Measurements from ENCODE around the gene ECM2. TPM values are rescaled to one million over a fixed set of nuclear protein-coding genes. Genes with fewer than 3 reads are reported as not detected.

The ECM2 gene
- total and polyA plus RNA-seq, 2 of the 8 experiments (the other 6 are each of a cell fraction or from before 2014, with no cell fraction given), result not detected

DNA sequence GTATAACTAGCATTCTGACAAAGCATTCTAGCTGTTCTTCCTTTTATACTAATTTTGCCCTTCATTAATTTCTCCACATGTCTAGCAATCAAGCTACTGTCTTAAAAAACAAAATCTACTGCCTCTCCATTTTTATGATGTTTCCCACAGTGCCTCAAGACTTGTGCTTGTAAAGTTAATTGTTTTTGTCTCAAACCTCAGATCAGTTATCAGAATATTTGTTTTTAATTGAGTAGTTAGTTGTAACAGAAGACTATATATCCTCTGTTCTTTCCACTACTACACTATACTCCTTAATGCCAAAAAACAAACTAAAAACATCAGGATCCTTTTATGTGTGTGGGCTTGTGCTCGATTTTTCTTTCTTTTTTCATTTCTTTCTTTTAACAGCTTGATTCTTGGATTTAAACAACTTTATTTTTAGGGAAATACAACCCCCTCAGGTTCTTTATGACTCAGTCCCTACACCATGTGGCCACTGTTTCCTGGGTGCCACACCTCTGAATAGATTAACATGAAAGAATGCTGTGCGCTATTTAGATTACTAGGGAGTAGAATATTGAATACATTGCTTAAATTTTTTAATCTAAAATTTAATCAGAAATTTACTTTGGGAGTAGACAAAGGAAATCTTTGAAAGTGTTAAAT, 54.7 kb downstream of the ECM2 start:
- no peak overlapping the region for H2BK15ac ChIP-seq (ENCODE audit: low read length)
- no peaks in the 10 kb centered on the region for H3K36me3 ChIP-seq (ENCODE audit: control insufficient read depth in 2 of 4, insufficient read depth in 4 of 4, low read length in 3 of 4)
- H3K4me3 ChIP-seq (ENCODE audit: extremely low read depth in 1 of 4, insufficient read depth in 2 of 4, low read depth in 3 of 4, low read length in 4 of 4), result no peak overlapping the region
- H2AK5ac ChIP-seq (ENCODE audit: low read depth, low read length), result no peak overlapping the region
- no peak overlapping the region for H4K5ac ChIP-seq (ENCODE audit: insufficient read length, low read depth, low read length)
- FAIRE-seq (no peak), DNase-seq (ENCODE audit: low read depth in 1 of 2, low spot score in 2 of 2) (no peak)
- H3K23me2 ChIP-seq (ENCODE audit: low read depth, low read length), result no peaks in the 10 kb centered on the region
- H4K20me1 ChIP-seq (replicated peaks in 1 of 2; ENCODE audit: control insufficient read depth in 1 of 2, insufficient read depth in 2 of 2, low read length in 2 of 2), result no peaks in the 10 kb centered on the region
- WGBS, 2 experiments (ENCODE audit: extremely low coverage in 1 of 2, insufficient coverage in 1 of 2, insufficient read length in 1 of 2, insufficient replicate concordance in 2 of 2, low coverage in 1 of 2, low lambda C conversion rate in 2 of 2, missing lambda C conversion rate in 1 of 2), result 56% methylated on average over 2 of the region's 2 CpGs; no CpG with 5 or more reads in 1 of the 2 experiments
- H3K27ac ChIP-seq (ENCODE audit: low read depth, low read length), result no peak overlapping the region
- peaks cover 0 to 7% (median 4%) of the 10 kb centered on the region in 4 experiments; a peak in 3 of 7 replicates for H3K4me1 ChIP-seq (replicated peaks in 1 of 4; ENCODE audit: control insufficient read depth in 3 of 4, insufficient read depth in 4 of 4, low read length in 3 of 4)
- no peak overlapping the region for H2BK12ac ChIP-seq (ENCODE audit: low read depth, low read length)
- H2BK5ac ChIP-seq (ENCODE audit: low read depth, low read length), result no peak overlapping the region
- ChIA-PET POLR2A (ENCODE audit: partially characterized antibody) (interaction anchor here (1.4 kb wide), 1 partner anchor 10 kb away, joined by 3 read pairs; no protein-coding TSS in a partner anchor), CTCF (ENCODE audit: partially characterized antibody) (no interaction called here)
- H3K56ac ChIP-seq (replicated peaks; ENCODE audit: insufficient read length, low read depth, low read length), result no peak overlapping the region
- H3K79me2 ChIP-seq (ENCODE audit: control insufficient read depth in 1 of 2, insufficient read depth in 2 of 2, low read length in 2 of 2), result no peaks in the 10 kb centered on the region
- no peak overlapping the region for H3K4me2 ChIP-seq (ENCODE audit: insufficient read depth in 1 of 2, low read depth in 2 of 2, low read length in 2 of 2)
- no peak overlapping the region for H4K8ac ChIP-seq (ENCODE audit: extremely low read depth, insufficient read depth, low read length)
- no peak overlapping the region for H3K9ac ChIP-seq (replicated peaks in 1 of 4; ENCODE audit: extremely low read depth in 1 of 4, low read depth in 3 of 4, low read length in 3 of 4)
- no peaks in the 10 kb centered on the region for H3K27me3 ChIP-seq (replicated peaks in 1 of 4; ENCODE audit: control insufficient read depth in 3 of 4, extremely low read depth in 1 of 4, insufficient read depth in 3 of 4, low read length in 3 of 4)
- no peak overlapping the region for H2BK120ac ChIP-seq (replicated peaks; ENCODE audit: low read depth, low read length)
- H3K79me1 ChIP-seq (ENCODE audit: low read depth, low read length), result no peaks in the 10 kb centered on the region; the same call in 1 of the 2 replicates
- H3K23ac ChIP-seq (ENCODE audit: insufficient read length), result no peak overlapping the region
- H3K14ac ChIP-seq (ENCODE audit: insufficient read length), result no peak overlapping the region
- H3K18ac ChIP-seq (ENCODE audit: extremely low read depth, low read length), result no peak overlapping the region
- H4K91ac ChIP-seq (replicated peaks; ENCODE audit: insufficient read length, low read length), result no peak overlapping the region
- no peak overlapping the region for H2AFZ ChIP-seq (ENCODE audit: low read length)
- H3K9me3 ChIP-seq (ENCODE audit: insufficient read depth in 2 of 2, low read depth in 1 of 2, low read length in 1 of 2), result no peaks in the 10 kb centered on the region
- no peak overlapping the region for H3K4ac ChIP-seq (replicated peaks; ENCODE audit: insufficient read length, low read depth, low read length)
- no peak overlapping the region for H2BK20ac ChIP-seq (ENCODE audit: low read length)
- TF ChIP-seq SUZ12 (IDR thresholded peaks at IDR 0.05; ENCODE audit: low read length), result no peak
- TF ChIP-seq SRF (IDR thresholded peaks at IDR 0.05; ENCODE audit: low read depth, low read length), result no peak
- no peak for TF ChIP-seq POLR2A (IDR thresholded peaks at IDR 0.05; ENCODE audit: control extremely low read depth in 1 of 2, low read depth in 2 of 2, low read length in 2 of 2)
- TF ChIP-seq SAP30 (IDR thresholded peaks at IDR 0.05; ENCODE audit: insufficient read depth, insufficient replicate concordance, low read length), result no peak
- no peak for TF ChIP-seq CEBPB (IDR thresholded peaks at IDR 0.05; ENCODE audit: low read depth, low read length)
- TF ChIP-seq SP2 (IDR thresholded peaks at IDR 0.05; ENCODE audit: low read length), result no peak
- TF ChIP-seq CBX5 (IDR thresholded peaks at IDR 0.05; ENCODE audit: low read depth, low read length), result no peak
- no peak for TF ChIP-seq KDM5A (IDR thresholded peaks at IDR 0.05; ENCODE audit: low read length)
- TF ChIP-seq JUN (IDR thresholded peaks at IDR 0.05; ENCODE audit: low read depth, low read length), result no peak
- no peak for TF ChIP-seq RAD21 (IDR thresholded peaks at IDR 0.05 in 1 of 2, conservative IDR thresholded peaks at IDR 0.05 in 1 of 2; ENCODE audit: low read depth in 2 of 2, low read length in 2 of 2)
- TF ChIP-seq CBX8 (IDR thresholded peaks at IDR 0.05; ENCODE audit: borderline replicate concordance, low read depth, low read length), result no peak
- TF ChIP-seq BCL11A (IDR thresholded peaks at IDR 0.05; ENCODE audit: low read depth in 2 of 2, low read length in 2 of 2), result no peak
- TF ChIP-seq TBP (IDR thresholded peaks at IDR 0.05; ENCODE audit: low read depth, low read length), result no peak
- TF ChIP-seq NRF1 (IDR thresholded peaks at IDR 0.05; ENCODE audit: low read depth, low read length), result no peak
- TF ChIP-seq EGR1 (IDR thresholded peaks at IDR 0.05; ENCODE audit: borderline replicate concordance, low read depth, low read length), result no peak
